GM23338 (cell line): ENCODE measurements around the gene CNBD2. TPM values are rescaled to one million over a fixed set of nuclear protein-coding genes. Genes with fewer than 3 reads are reported as not detected.

ENCODE experiments used
- EZH2 ChIP-seq: fragments of 200-600 bp; sonication (generic); IDR thresholded peaks from one replicate; pipeline ENCODE4 v1.8.0; 2017; ENCODE audit warnings: antibody characterized with exemption, mild to moderate bottlenecking, low read depth; ENCODE audit not compliant: unreplicated experiment
- POLR2AphosphoS5 ChIP-seq: IDR thresholded peaks from 2 replicates; pipeline ENCODE4 v1.6.1; 2016; ENCODE audit warnings: antibody characterized with exemption, low read depth
- REST ChIP-seq: IDR thresholded peaks from one replicate; pipeline ENCODE4 v1.6.1; 2018; ENCODE audit warnings: antibody characterized with exemption; ENCODE audit not compliant: unreplicated experiment
- polyA plus RNA-seq: library from polyadenylated mRNA; unstranded; fragments of >200 nt; fragmentation: Nextera tagmentation; extraction: Ambion mirVana; gene quantifications from 2 replicates; pipeline ENCODE4 v1.2.1, GENCODE V29; 2016
- total RNA-seq: library from RNA; depleted of rRNA; stranded (reverse); fragments of >200 nt; shearing (Covaris generic); gene quantifications from 2 replicates; pipeline ENCODE4 v1.2.3, GENCODE V29; 2014
- TF ChIP-seq, protein P1 (sequence below): fragments of 250-450 bp; sonication (Bioruptor Pico); IDR thresholded peaks from 2 replicates; pipeline ENCODE4 v1.5.0; 2020; ENCODE audit warnings: mild to moderate bottlenecking, moderate library complexity
- TF ChIP-seq, protein P2 (sequence below): IDR thresholded peaks from 2 replicates; pipeline ENCODE4 v1.6.1; 2016; ENCODE audit warnings: antibody characterized with exemption

The CNBD2 gene
- total and polyA plus RNA-seq, 2 experiments from 2014 or later: 2.7 TPM; not detected in 1

- TF ChIP-seq, protein P1, sequence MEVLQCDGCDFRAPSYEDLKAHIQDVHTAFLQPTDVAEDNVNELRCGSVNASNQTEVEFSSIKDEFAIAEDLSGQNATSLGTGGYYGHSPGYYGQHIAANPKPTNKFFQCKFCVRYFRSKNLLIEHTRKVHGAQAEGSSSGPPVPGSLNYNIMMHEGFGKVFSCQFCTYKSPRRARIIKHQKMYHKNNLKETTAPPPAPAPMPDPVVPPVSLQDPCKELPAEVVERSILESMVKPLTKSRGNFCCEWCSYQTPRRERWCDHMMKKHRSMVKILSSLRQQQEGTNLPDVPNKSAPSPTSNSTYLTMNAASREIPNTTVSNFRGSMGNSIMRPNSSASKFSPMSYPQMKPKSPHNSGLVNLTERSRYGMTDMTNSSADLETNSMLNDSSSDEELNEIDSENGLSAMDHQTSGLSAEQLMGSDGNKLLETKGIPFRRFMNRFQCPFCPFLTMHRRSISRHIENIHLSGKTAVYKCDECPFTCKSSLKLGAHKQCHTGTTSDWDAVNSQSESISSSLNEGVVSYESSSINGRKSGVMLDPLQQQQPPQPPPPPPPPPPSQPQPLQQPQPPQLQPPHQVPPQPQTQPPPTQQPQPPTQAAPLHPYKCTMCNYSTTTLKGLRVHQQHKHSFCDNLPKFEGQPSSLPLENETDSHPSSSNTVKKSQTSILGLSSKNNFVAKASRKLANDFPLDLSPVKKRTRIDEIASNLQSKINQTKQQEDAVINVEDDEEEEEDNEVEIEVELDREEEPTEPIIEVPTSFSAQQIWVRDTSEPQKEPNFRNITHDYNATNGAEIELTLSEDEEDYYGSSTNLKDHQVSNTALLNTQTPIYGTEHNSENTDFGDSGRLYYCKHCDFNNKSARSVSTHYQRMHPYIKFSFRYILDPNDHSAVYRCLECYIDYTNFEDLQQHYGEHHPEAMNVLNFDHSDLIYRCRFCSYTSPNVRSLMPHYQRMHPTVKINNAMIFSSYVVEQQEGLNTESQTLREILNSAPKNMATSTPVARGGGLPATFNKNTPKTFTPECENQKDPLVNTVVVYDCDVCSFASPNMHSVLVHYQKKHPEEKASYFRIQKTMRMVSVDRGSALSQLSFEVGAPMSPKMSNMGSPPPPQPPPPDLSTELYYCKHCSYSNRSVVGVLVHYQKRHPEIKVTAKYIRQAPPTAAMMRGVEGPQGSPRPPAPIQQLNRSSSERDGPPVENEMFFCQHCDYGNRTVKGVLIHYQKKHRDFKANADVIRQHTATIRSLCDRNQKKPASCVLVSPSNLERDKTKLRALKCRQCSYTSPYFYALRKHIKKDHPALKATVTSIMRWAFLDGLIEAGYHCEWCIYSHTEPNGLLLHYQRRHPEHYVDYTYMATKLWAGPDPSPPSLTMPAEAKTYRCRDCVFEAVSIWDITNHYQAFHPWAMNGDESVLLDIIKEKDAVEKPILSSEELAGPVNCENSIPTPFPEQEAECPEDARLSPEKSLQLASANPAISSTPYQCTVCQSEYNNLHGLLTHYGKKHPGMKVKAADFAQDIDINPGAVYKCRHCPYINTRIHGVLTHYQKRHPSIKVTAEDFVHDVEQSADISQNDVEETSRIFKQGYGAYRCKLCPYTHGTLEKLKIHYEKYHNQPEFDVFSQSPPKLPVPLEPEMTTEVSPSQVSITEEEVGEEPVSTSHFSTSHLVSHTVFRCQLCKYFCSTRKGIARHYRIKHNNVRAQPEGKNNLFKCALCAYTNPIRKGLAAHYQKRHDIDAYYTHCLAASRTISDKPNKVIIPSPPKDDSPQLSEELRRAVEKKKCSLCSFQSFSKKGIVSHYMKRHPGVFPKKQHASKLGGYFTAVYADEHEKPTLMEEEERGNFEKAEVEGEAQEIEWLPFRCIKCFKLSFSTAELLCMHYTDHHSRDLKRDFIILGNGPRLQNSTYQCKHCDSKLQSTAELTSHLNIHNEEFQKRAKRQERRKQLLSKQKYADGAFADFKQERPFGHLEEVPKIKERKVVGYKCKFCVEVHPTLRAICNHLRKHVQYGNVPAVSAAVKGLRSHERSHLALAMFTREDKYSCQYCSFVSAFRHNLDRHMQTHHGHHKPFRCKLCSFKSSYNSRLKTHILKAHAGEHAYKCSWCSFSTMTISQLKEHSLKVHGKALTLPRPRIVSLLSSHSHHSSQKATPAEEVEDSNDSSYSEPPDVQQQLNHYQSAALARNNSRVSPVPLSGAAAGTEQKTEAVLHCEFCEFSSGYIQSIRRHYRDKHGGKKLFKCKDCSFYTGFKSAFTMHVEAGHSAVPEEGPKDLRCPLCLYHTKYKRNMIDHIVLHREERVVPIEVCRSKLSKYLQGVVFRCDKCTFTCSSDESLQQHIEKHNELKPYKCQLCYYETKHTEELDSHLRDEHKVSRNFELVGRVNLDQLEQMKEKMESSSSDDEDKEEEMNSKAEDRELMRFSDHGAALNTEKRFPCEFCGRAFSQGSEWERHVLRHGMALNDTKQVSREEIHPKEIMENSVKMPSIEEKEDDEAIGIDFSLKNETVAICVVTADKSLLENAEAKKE (CRISPR knock-in tag): no peak
- TF ChIP-seq REST (no peak), EZH2 (no peak), POLR2AphosphoS5 (no peak)
- TF ChIP-seq, protein P2, sequence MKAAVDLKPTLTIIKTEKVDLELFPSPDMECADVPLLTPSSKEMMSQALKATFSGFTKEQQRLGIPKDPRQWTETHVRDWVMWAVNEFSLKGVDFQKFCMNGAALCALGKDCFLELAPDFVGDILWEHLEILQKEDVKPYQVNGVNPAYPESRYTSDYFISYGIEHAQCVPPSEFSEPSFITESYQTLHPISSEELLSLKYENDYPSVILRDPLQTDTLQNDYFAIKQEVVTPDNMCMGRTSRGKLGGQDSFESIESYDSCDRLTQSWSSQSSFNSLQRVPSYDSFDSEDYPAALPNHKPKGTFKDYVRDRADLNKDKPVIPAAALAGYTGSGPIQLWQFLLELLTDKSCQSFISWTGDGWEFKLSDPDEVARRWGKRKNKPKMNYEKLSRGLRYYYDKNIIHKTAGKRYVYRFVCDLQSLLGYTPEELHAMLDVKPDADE: no peak
These were observed 13.5 kb upstream of the CNBD2 start (continued) for GRCh38 chr20:35954907-35955251.
